A673 (cell line): Measurements from ENCODE around the gene RHCG. TPM values are rescaled to one million over a fixed set of nuclear protein-coding genes. Genes with fewer than 3 reads are reported as not detected.
A peak's percentile ranks its signal among the peaks of the same experiment; 100 is the strongest.

Experiments
- BruUV-seq: library from RNA; stranded (reverse); fragments of 400-500 nt; replicated peaks from 2 replicates; lab custom pipeline; 2021; lab: Mats Ljungman, UMichigan
- CTCF ChIA-PET: fragments of 300-600 bp; sonication (Branson Sonifier 250); formaldehyde crosslinking; loops from one replicate; lab custom pipeline; 2022; ENCODE audit warnings: antibody characterized with exemption; lab: Charles Lee
- POLR2A ChIA-PET: fragments of 300-600 bp; sonication (Branson Sonifier 250); formaldehyde crosslinking; loops from one replicate; lab custom pipeline; 2022; ENCODE audit warnings: antibody characterized with exemption; ENCODE audit not compliant: low non-redundant PET; lab: Charles Lee
- DNase-seq: peaks from one replicate; pipeline ENCODE4 v3.0.0-alpha.2; 2015; ENCODE audit warnings: low spot score
- H3K27ac ChIP-seq: fragments of 200-600 bp; sonication (generic); 2 replicates; pipeline ENCODE4 v1.5.1; 2016; ENCODE audit warnings: mixed run types, low read depth, mild to moderate bottlenecking, mixed read lengths, antibody characterized with exemption, low read length; ENCODE audit not compliant: poor library complexity, severe bottlenecking
- H3K27me3 ChIP-seq: fragments of 200-600 bp; sonication (generic); replicated peaks from 2 replicates; pipeline ENCODE4 v1.6.1; 2017; ENCODE audit warnings: mixed run types, low read depth, mild to moderate bottlenecking, mixed read lengths, antibody characterized with exemption, low read length; ENCODE audit not compliant: insufficient read depth, poor library complexity
- H3K36me3 ChIP-seq: fragments of 200-600 bp; sonication (generic); 2 replicates; pipeline ENCODE4 v1.6.1; 2016; ENCODE audit warnings: mixed run types, mild to moderate bottlenecking, mixed read lengths, antibody characterized with exemption, low read length; ENCODE audit not compliant: insufficient read depth, poor library complexity, severe bottlenecking
- H3K4me1 ChIP-seq: fragments of 200-600 bp; sonication (generic); 2 replicates; pipeline ENCODE4 v1.6.1; 2017; ENCODE audit warnings: mixed run types, mild to moderate bottlenecking, mixed read lengths, antibody characterized with exemption, low read length; ENCODE audit not compliant: insufficient read depth, poor library complexity, severe bottlenecking
- H3K4me3 ChIP-seq: fragments of 200-600 bp; sonication (generic); 2 replicates; pipeline ENCODE4 v1.5.1; 2016; ENCODE audit warnings: low read depth, mixed run types, mild to moderate bottlenecking, mixed read lengths, low read length; ENCODE audit not compliant: poor library complexity, severe bottlenecking
- H3K9me3 ChIP-seq: fragments of 200-600 bp; sonication (generic); 2 replicates; pipeline ENCODE4 v1.6.1; 2016; ENCODE audit warnings: mixed run types, low read depth, mild to moderate bottlenecking, mixed read lengths, antibody characterized with exemption, low read length; ENCODE audit not compliant: poor library complexity, severe bottlenecking
- EZH2 ChIP-seq: fragments of 200-600 bp; sonication (generic); IDR thresholded peaks from 2 replicates; pipeline ENCODE4 v1.6.1; 2017; ENCODE audit warnings: borderline replicate concordance, low read depth, mild to moderate bottlenecking, mixed read lengths, antibody characterized with exemption, low read length; ENCODE audit not compliant: poor library complexity, severe bottlenecking
- intact Hi-C: fragments of 100-400 bp; cut with micrococcal nuclease; formaldehyde crosslinking; loops from one replicate; pipeline ENCODE4 v1.10.0; 2022; ENCODE audit not compliant: unreplicated experiment
- total RNA-seq: library from RNA; stranded (reverse); gene quantifications from 2 replicates; pipeline ENCODE4 v1.2.3, GENCODE V29; 2021
- TF ChIP-seq, protein P1 (sequence below): fragments of 300-800, 200-600 bp; sonication (generic); conservative IDR thresholded peaks from 2 replicates; pipeline ENCODE4 v1.5.1; 2017; ENCODE audit warnings: low read depth, mild to moderate bottlenecking, antibody characterized with exemption, low read length, moderate library complexity, mixed read lengths

RHCG gene
- total RNA-seq, 1 experiment from 2014 or later: 1.4 TPM

DNA sequence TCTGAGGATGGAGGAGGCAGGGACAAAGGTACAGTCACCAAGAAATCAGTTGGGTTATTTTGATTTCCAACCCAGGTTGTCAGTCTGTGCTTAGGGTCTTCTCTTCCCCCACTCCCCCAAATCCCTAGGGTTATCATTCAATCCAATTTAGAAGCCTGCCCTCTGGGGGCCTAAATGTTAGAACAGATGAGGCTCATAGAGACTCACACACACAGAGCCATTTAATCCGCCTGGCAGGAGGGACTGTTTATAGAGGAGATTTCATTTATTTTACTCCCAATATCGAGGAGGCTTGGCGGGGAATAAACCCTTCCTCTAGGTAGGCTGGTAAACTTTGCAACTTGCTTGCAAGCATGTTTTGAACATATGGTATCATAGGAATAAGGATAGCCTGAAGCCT lies 52.8 kb downstream of the RHCG start:
- no TSS peak for BruUV-seq
- DNase-seq: no peak
- H3K4me1 ChIP-seq: peaks cover 7% of the 10 kb centered on the region
- TF ChIP-seq, protein P1, sequence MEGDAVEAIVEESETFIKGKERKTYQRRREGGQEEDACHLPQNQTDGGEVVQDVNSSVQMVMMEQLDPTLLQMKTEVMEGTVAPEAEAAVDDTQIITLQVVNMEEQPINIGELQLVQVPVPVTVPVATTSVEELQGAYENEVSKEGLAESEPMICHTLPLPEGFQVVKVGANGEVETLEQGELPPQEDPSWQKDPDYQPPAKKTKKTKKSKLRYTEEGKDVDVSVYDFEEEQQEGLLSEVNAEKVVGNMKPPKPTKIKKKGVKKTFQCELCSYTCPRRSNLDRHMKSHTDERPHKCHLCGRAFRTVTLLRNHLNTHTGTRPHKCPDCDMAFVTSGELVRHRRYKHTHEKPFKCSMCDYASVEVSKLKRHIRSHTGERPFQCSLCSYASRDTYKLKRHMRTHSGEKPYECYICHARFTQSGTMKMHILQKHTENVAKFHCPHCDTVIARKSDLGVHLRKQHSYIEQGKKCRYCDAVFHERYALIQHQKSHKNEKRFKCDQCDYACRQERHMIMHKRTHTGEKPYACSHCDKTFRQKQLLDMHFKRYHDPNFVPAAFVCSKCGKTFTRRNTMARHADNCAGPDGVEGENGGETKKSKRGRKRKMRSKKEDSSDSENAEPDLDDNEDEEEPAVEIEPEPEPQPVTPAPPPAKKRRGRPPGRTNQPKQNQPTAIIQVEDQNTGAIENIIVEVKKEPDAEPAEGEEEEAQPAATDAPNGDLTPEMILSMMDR: peak; percentile 34
- no peak for TF ChIP-seq EZH2
- no peaks in the 10 kb centered on the region for H3K27me3 ChIP-seq
- H3K9me3 ChIP-seq: no peaks in the 10 kb centered on the region
- no peaks in the 10 kb centered on the region for H3K36me3 ChIP-seq
- intact Hi-C loops: no loop called here
- ChIA-PET CTCF (interaction anchor here (2.3 kb wide), 1 partner anchor 84 kb away, joined by 11 read pairs; no protein-coding TSS in a partner anchor), POLR2A (no interaction called here)
- H3K4me3 ChIP-seq: no peak overlapping the region
- no peak overlapping the region for H3K27ac ChIP-seq

DNA sequence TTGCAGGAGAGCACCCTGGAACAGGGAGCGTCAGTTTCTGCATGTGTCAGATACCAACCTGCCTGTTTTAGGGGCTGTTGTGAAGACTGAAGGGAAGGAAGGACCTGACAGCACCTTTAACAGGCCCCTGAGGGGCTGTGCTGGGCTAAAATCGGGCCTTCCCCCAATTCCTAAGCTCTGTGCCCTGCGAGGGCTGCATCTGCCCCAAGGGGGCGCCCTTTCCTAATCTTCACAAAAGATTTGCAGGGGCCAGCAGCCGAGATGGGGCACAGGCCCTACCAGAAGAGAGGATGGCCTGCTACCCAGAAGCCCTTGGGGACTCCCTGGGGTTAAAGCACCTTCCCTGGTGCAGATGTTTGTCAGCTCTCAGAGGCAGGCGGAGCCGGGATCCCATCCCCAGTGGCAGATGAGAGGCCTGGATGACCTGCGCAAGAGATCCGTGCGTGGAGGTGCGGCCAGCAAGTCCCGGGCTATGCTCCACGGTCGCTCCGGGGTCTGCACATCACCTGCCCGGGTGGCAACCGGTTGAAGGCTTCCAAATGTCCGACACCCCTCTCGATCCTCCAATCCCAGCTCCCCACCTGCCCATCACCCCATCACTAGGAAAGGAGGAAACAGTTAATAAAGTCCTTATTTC lies 53.6 kb downstream of the RHCG start:
- intact Hi-C loops: loop anchor here (1.0 kb wide), 1 partner anchor 30 kb away; no protein-coding TSS in a partner anchor
- Histone ChIP-seq H3K4me1 (peaks cover 7% of the 10 kb centered on the region), H3K9me3 (no peaks in the 10 kb centered on the region), H3K4me3 (no peak overlapping the region), H3K27me3 (no peaks in the 10 kb centered on the region), H3K27ac (no peak overlapping the region), H3K36me3 (no peaks in the 10 kb centered on the region)
- CTCF ChIA-PET: interaction anchor here (0.6 to 2.3 kb wide), 5 partner anchors 12 to 83 kb away, joined by 4 to 11 read pairs (median 5); no protein-coding TSS in a partner anchor
- TF ChIP-seq EZH2: no peak
- TF ChIP-seq, protein P1: peak; percentile 90
- POLR2A ChIA-PET: no interaction called here
- BruUV-seq: no TSS peak
- peak; percentile 80 for DNase-seq

DNA sequence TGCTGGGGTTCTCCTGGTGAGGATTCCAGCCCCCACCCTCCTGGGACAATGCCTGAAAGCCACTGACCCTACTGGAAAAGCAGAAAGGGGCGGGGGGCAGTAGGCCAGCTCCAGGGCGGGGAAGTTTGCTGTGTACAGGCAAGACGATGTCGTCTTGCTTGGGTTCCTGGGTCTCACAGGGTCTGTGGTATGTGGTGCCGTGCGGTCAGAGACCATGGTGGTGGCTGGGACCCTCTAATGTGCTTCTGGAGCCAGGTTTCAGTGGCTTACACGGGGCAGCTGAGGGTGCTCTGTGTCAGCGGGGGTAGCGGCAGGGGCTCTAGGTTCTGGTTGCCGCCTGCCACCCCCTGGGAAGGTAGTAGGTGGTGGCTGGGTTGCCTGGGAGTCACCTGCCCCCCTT lies 54.2 kb downstream of the RHCG start:
- TF ChIP-seq, protein P1: no peak
- TF ChIP-seq EZH2: no peak
- peaks cover 7% of the 10 kb centered on the region for H3K4me1 ChIP-seq
- H3K36me3 ChIP-seq: no peaks in the 10 kb centered on the region
- H3K4me3 ChIP-seq: no peak overlapping the region
- intact Hi-C loops: loop anchor here (1.0 kb wide), 1 partner anchor 30 kb away; no protein-coding TSS in a partner anchor
- CTCF ChIA-PET: interaction anchor here (0.6 to 2.3 kb wide), 5 partner anchors 12 to 83 kb away, joined by 4 to 11 read pairs (median 5); no protein-coding TSS in a partner anchor
- H3K9me3 ChIP-seq: no peaks in the 10 kb centered on the region
- no TSS peak for BruUV-seq
- POLR2A ChIA-PET: no interaction called here
- H3K27ac ChIP-seq: no peak overlapping the region
- H3K27me3 ChIP-seq: no peaks in the 10 kb centered on the region
- no peak for DNase-seq
